GM18498 (cell line): Measurements from ENCODE around the gene MBOAT1.
"Not testable (repeated sequence)": the region's sequence is repeated elsewhere in the genome, so short reads cannot be mapped to it uniquely, and the experiment has no call there.

Experiments
- ATAC-seq: cut with Tn5 transposase; IDR thresholded peaks from one replicate; pipeline ENCODE4 v1.9.1; 2021; ENCODE audit warnings: mild to moderate bottlenecking, moderate library complexity; ENCODE audit not compliant: unreplicated experiment

MBOAT1 gene

DNA sequence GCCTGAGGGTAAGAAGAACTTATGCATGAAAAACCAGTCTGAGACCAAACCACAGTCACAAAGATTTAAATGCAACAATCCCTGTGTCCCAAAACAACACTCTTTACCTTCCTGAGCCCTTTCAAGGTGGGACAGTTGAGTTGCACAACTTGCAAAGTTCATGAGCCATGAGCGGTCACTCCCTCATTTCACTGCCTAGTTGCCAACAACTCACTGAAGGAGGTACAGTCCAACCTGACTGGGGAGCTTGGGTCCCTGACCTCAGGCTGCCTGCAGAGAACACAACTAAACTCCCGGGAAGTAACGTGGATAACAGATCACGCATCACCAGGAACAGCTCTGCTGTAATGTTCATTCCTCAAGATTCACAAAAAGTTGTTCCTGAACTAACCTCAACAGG lies 69.4 kb downstream of the MBOAT1 start:
- ATAC-seq = no peak

DNA sequence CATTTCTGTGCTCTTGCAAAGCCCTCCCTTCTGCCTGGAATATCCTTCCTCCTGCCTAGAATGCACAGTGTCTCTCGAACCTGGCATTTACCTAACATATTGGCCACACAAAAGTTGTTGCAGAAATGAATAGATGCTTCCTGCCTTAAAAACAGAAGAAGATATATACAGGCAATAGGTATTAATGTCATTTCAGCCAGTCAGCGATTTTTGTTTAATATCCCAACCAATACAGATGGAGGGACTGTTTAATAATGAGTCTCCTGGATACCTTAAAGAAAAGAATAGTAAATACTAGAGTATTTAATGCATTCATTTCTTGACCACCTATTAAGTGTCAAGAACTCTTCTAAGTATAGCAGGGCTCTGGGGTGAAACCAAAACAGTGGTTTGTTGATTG lies 70.3 kb downstream of the MBOAT1 start:
- ATAC-seq = no peak

DNA sequence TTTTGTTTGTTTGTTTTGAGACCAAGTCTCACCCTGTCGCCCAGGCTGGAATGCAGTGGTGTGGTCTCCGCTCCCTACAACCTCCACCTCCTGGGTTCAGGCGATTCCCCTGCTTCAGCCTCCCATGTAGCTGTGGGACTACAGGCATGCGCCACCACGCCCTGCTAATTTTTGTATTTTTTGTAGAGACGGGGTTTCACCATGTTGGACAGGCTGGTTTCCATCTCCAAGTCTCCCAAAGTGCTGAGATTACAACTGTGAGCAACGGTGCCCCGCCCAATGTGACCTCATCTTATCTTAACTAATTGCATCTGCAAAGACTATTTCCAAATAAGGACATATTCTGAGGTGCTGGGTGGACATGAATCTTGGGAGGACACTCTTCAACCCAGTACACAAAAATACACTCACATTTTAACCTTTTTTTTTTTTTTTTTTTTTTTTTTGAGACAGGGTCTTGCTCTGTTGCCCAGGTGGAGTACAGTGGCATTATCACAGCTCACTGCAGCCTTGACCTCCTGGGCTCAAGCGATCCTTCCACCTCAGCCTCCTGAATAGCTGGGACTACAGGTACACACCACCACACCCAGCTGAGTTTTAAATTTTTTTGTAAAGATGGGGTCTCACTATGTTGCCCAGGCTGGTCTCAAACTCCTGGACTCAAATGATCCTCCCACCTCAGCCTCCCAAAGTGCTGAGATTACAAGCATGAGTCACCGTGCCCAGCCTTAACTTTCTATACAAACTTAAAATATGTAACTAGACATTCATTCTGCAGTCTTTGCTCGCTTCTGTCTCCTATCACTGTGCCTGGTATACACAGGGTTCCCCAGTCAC lies 72.9 kb downstream of the MBOAT1 start:
- not testable (repeated sequence) for ATAC-seq

DNA sequence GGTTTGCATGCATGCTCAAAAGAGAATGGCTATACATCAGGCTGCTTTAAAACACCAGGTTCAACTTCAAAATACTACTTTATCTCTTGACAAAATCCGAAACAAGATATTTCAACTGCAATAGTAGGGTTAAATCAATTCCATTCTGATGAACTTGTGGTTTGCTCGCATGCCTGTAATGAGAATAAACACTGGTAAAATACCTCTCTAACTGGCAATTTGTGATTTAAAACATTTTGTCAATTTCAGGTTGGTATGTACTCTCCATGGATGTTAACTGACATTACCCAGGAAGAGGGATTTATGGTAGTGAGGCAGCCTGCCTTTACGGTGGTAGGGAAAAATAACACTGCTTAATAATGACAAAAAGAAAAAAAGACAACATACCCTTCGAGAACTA lies 74.4 kb downstream of the MBOAT1 start:
- ATAC-seq = no peak

DNA sequence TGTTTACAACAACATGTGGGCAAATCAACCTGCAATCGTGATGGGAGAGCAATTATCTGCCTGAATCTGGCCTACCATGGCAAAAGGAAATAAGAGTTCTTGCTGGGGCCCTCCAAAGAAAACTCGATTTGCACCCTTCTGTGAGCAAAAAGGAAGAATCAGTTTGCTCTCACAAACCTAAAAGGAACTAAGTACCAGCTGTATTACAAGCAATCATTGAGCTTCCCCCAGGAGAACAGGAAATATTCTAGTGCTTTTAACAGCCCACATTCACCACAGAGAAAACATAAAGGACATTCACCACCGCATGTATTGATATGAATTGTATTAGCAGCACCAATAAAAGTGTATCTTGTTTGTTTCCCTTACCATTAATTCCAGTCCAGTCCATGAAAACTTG lies 75.0 kb downstream of the MBOAT1 start:
- ATAC-seq = no peak

DNA sequence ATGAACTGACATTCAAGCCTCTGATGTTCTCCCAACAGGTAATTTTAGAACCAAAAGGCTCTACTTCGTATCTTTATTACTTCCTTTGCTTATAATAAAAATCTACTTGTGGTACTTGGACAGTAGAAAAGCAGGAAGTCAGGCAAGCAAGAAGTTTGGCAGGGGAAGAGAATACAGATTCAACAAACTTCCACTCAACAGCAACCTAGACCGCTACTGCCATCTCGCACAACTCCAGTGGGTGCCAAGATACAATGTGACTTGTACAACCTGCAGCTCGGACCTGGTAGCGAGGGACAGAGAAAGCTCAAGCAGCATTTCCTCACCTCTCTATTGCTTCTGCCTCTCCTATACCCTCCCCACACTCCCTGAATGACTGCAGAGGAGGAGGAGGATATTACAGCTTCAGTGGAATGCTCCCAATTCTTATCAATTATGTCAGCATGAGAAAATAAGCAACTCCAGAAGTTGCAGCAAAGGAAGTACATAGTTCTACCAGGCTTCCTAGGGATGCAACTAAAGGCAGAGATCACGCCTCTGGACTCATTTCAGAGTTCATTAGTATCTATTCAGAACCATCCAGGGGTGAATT lies 76.5 kb downstream of the MBOAT1 start:
- ATAC-seq = no peak

DNA sequence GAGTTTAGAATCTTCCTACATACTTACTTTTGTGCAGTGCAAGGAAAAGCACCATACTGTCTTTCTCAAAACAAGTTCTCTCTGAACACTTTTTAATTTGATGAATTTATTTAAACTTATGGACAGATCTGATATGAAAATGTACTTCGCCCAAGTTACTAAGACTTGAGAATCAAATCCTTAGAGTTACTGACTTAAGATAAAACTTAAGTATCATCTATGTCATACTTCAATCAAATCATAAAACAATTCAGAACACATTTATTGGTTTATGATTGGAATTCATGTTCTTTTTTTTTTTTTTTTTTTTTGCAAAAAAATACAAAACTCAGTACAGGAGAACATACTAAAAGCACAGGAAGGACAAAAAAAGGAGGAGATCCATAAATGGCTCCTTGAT lies 77.7 kb downstream of the MBOAT1 start:
- ATAC-seq = no peak

DNA sequence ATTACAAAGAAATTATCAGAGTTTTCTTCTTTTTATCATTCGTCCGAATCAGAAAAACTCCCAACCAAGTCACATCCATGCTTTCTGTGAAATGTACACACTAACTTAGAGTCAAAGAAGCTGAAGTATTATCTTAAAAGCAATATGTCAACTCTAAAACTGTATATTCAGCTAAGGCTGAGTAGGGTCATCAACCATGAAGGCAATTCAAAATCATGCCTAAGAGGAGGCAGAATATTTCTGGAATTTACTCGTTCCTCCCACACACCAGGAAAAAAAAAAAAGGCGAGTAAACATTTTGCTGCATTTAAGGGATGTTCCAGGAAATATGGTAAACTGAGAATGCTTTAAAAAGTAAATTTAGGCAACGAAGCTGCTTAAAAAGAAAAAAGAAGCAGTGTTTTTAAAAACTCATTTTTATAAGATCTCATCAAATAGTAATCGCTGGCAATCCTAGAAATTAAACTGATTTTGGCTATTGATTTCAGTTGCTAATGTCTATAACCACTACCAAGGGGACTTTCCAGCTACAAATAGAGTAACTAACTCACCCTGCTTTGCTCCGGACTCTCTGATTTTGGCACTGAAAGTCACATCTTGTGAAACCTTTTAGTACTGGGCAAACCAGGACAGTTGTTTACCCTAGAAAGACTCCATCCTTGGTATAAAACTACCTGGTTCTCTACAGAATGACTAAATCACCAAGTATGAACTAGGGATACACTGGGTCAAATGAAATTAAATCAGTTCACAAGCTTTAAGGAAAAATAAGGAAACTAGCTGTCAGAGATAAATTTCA lies 82.8 kb downstream of the MBOAT1 start:
- ATAC-seq = no peak

DNA sequence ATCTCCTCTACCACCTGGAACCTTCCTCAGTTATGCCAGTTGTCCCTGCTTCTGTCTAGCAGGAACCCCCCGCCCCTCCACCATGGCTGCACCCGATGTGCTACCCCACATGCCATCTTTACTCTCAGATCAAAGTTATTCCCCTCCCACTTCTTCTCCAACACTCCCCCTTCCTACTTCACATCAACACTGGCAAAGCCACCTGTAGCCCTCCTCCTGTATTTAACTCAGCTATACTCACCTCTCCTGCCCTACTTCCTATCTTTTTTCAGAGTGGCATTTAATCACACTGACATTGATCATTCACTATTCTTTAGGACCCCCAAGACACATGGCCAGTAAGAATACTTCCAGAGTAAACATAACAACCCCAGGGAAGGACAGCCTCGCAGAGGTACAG lies 84.3 kb downstream of the MBOAT1 start:
- ATAC-seq = no peak

DNA sequence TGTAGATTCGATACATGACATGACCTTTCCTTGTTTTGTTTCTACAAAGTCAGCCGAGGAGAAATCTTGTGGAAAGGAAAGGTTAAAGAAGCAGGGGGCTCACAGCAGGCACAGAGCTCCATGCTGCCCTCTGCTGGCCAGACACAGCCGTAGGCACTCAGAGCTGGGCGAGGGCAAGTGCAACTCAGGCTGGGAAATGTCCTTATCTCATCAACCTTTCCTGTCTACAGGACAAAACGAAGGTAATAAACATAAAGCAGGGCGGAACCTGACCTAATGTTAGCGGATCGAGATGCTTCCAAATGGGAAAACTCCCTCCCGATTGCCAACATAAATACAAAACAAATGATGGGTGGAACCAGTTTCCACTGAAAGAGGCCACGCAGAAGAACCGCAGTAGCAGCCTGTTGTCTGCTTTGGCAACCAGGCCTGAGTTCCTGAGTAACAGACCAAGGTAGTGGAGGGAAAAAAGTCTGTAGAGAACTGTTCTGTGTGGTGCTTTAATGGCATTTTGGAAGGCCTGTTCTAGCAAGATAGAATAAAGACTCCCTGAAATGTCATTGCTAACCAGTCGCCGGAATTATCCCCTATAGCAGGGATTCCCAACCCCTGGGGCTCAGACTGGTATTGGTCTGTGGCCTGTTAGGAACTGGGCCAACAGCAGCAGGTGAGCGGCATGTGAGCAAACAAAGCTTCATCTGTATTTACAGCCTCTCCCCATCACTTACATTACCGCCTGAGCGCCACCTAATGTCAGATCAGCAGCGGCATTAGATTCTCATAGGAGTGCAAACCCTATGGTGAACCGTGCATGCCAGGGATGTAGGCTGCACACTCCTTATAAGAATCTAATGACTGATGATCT lies 85.2 kb downstream of the MBOAT1 start:
- peak; percentile 86 for ATAC-seq

DNA sequence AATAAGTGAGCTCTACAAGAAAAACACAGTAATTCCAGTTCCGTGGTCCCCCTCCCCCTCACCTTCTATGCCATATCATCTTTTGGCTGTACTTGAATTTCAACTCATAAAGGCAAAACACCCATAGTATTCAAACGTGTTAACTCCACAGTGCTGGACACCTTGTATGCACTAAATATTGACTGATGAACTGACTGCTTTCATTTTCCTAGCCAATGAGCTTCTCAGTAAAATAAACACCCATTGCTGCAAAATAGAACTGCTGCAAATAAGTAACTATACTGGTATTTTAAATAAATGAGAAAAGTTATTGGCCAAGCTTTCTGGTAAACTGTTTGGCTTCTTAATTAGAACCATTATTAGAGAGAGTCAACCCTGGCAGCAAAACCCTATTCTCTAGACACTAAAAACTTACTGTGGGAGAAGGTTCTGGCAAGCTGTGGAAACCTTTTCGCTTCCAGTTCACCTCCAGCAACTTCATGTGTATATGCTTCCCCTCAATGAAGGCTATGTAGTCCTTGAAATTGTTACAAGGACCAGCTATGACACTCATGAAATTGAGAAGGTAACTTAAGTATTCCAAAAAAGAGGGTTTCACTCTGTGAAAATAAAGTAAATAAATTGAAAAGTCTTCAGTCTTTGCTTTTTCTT lies 86.0 kb downstream of the MBOAT1 start:
- no peak for ATAC-seq

DNA sequence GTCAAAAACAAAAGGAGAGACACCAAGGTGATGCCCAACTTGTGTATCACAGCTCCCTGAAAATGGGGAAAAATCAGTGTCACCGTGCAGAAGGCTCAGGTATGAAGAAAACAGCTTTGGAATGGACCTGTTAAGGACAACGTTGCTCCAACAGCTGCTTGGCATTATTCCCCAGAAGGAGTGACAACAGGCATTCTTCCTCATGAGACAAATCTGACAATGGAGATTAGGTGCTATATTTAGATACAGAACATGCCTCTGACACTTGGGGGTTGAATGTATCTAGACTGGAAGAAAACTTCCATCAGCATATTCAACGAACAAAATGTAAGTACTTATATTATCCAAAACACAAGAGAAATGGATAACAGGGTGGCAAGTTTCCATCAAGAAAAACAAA lies 87.7 kb downstream of the MBOAT1 start:
- no peak for ATAC-seq

DNA sequence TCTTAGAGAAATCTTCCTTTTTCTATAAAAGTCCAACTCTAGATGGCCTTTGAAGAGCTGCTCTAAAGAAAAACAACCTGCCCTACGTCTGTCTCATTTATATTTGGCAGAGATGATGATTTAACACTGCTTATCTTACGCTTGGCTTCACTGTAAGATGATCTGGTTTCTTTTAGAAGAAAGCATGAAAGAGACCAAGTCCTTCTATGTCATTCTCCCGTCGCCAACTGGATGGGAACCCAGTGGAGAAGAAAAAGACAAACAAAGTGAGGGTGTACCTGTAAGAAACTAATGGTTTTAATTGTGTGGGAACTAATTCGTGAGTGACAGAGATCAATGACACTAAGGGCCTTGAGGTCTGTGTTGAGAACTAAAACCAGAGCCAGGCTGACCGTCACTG lies 92.8 kb downstream of the MBOAT1 start:
- ATAC-seq = no peak

DNA sequence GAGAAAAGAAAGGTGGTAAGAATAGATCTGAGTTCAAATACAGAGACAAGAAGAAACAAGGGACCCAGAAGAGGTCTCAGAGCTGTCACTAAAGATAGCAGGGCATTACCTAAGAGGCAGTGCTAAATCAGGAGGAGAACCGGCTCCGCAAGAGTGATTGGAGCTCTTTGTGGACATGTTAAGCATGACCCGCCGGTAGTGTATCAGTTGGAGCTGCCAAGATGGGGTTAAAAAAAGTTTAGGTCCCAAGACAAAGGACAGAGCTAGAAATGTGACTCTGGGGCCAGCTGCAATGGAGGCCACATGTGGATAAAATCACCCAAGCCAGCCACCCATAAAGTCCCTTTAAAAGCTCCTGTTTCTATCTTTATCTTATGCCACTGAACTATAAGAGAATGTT lies 93.4 kb downstream of the MBOAT1 start:
- no peak for ATAC-seq

DNA sequence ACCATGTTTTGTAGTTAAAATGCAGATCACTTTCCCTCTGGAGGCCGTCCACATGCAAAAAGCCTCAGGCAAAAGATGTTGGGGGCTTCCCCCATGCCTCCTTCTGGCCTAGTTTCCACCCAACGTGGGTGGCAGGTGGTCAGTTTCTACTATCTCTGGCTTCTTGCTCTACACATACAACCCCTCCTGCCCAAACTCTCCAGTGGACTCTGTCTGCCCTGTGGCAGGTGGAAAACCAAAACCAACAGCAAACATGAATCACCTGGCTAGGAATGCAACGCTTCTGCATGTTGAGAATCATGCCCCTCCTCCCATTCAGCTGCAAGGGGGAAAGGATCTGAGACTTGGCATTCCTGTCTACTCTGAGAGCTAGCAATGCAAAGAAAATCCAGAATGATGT lies 94.8 kb downstream of the MBOAT1 start:
- ATAC-seq = peak; percentile 81

DNA sequence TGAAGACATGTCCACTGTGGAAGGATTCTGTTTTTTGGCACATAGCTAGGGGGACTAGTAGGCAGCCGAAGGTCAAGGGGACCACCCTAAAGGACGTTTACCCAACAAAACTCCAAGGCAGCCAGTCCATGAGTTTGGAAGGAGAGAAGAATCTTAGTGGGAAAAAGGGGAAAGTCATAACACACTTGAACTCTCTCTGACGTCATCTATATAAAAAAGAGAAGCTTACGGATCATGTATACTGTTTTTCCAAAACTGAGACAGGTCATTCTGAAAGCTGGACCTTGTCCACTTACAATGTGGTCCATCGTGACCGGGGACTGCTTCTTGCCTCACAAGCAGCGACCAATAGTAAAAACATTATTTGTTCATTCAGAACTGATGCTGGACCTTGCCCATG lies 95.5 kb downstream of the MBOAT1 start:
- no peak for ATAC-seq

DNA sequence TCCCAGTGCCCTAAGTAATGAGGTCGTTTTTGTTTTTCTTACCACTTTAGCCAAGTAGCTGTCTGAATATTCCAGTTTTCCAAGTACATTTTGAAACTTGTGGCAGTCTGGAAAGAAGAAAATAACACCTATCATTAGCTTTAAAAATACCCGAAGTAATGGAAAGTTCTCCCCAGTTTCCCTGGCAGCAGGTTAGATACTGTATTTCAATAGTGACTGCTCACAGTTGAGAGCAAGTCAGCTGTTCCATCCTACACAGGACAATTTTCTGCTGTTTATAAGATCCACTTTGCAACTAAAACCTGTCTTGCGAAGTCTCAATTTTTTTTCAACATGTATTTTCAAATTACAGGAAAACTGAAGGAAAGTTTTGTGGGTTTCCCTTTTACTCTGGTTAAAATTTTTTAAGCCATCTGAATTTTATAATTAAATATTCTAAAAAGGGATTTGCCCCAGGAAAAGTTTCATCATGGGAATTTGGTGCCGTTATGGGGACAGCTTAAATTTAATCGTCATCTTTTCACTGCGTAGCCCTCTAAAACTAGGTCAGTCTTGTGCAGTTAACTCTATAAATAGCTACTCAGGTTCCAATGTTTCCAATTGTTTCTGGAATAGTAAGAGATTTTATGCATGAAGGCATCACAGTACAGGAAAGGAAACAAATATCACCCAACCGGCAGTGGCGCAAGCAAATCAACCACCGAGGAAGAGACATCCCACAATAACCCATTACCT lies 96.9 kb downstream of the MBOAT1 start:
- ATAC-seq = no peak

DNA sequence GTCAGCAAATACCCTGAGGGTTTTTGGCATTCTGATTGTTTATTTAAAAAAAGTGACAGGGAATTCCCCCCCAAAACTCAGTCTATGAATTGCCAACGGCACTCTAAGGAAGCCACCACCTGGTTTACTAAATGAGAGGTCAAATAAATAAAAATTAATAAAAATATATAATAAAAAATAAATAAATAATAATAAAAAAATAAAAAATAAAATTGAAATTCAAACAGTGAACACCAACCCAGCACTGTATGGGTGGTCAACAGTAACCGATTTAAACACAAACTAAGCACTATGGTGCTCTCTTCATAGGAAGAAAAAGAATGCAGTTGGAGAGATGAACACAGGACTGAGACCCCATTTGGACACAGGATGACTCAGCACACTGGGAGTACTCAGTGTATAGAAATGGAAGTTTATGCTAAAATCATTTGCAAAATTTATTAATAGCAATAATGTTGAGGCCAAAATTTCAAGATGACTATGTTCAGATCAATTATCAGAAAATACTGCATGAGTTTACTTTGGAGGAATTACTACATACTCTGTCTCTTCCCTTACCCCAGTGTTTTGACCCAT lies 98.5 kb downstream of the MBOAT1 start:
- no peak for ATAC-seq

DNA sequence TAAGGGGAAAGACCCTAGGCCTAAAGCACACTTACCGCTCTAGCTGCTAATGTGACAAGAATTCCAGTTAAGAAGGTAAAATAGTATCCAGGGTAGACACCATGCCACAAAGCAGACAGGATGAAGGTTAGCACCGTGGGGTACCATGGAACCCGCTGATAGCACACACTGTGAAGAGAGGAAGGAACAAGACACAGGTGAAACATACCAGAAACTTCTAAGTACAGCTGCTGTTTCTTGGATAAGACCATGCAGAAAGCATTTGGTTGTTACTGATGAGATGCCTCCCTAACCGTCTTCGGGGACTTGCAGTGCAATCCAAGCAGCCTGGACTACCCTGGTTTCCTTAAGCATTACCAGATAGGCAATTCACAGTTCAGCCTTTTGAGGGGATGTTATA lies 99.4 kb downstream of the MBOAT1 start:
- no peak for ATAC-seq
